ENCODE measurements around the gene RSU1.

Gene RSU1

GRCh38 chr10:16856092-16856491 lies 38.9 kb upstream of the RSU1 start:
- DNase-seq (ENCODE audit: low spot score), result peak; percentile 53
- TF ChIP-seq CTCF (conservative IDR thresholded peaks at IDR 0.05; ENCODE audit: low read depth), result no peak
- no peak overlapping the region for H3K27ac ChIP-seq
- CTCF ChIA-PET, result no interaction called here
- POLR2A ChIA-PET (ENCODE audit: low non-redundant PET), result no interaction called here

GRCh38 chr10:16854623-16855022 lies 37.4 kb upstream of the RSU1 start:
- peak; percentile 38 for DNase-seq (ENCODE audit: low spot score)
- CTCF ChIA-PET, result no interaction called here
- POLR2A ChIA-PET (ENCODE audit: low non-redundant PET), result no interaction called here
- no peak for TF ChIP-seq CTCF (conservative IDR thresholded peaks at IDR 0.05; ENCODE audit: low read depth)
- no peak overlapping the region for H3K27ac ChIP-seq

- no peak for TF ChIP-seq CTCF (conservative IDR thresholded peaks at IDR 0.05; ENCODE audit: low read depth)
Measured at GRCh38 chr10:16853809-16854208, 36.6 kb upstream of the RSU1 start.

GRCh38 chr10:16853201-16853600 lies 36.0 kb upstream of the RSU1 start:
- no peak for DNase-seq (ENCODE audit: low spot score)
- ChIA-PET POLR2A (ENCODE audit: low non-redundant PET) (no interaction called here), CTCF (no interaction called here)
- TF ChIP-seq CTCF (conservative IDR thresholded peaks at IDR 0.05; ENCODE audit: low read depth), result no peak
- H3K27ac ChIP-seq, result no peak overlapping the region

More at GRCh38 chr10:16853809-16854208, 36.6 kb upstream of the RSU1 start:
- ChIA-PET POLR2A (ENCODE audit: low non-redundant PET) (no interaction called here), CTCF (no interaction called here)
- DNase-seq (ENCODE audit: low spot score), result no peak
- H3K27ac ChIP-seq, result no peak overlapping the region

GRCh38 chr10:16852624-16853023 lies 35.4 kb upstream of the RSU1 start:
- no peak for TF ChIP-seq CTCF (conservative IDR thresholded peaks at IDR 0.05; ENCODE audit: low read depth)
- ChIA-PET CTCF (no interaction called here), POLR2A (ENCODE audit: low non-redundant PET) (no interaction called here)
- H3K27ac ChIP-seq, result no peak overlapping the region
- DNase-seq (ENCODE audit: low spot score), result no peak

GRCh38 chr10:16848562-16849154 lies 31.4 kb upstream of the RSU1 start:
- POLR2A ChIA-PET (ENCODE audit: low non-redundant PET), result interaction anchor here (0.6 kb wide), 1 partner anchor 371 kb away, joined by 9 read pairs; no protein-coding TSS in a partner anchor
- TF ChIP-seq CTCF (conservative IDR thresholded peaks at IDR 0.05; ENCODE audit: low read depth), result no peak
- peak overlapping the region; percentile 62 for H3K27ac ChIP-seq
- DNase-seq (ENCODE audit: low spot score), result no peak
- CTCF ChIA-PET, result interaction anchor here (0.9 to 1.4 kb wide), 2 partner anchors 373 to 410 kb away, joined by 3 to 5 read pairs; no protein-coding TSS in a partner anchor

Measured in RWPE1 (cell line).